Parathyroid adenoma (tissue), 2 donors: Measurements from ENCODE around the gene COQ4.

Experiments used
- H2AFZ ChIP-seq: fragments of 300-600 bp; sonication (generic); one replicate; pipeline ENCODE4 v1.7.0; 2017; ENCODE audit warnings: antibody characterized with exemption, mild to moderate bottlenecking
- H3K27ac ChIP-seq: fragments of 300-600 bp; sonication (generic); one replicate; pipeline ENCODE4 v1.7.0; 2017
- H3K27me3 ChIP-seq: fragments of 300-600 bp; sonication (generic); one replicate; pipeline ENCODE4 v1.7.0; 2017; ENCODE audit warnings: low read length; ENCODE audit not compliant: control insufficient read depth, insufficient read depth
- H3K36me3 ChIP-seq: fragments of 300-600 bp; sonication (generic); one replicate; pipeline ENCODE4 v1.7.0; 2017; ENCODE audit warnings: low read length; ENCODE audit not compliant: control insufficient read depth, insufficient read depth
- H3K4me1 ChIP-seq: fragments of 300-600 bp; sonication (generic); one replicate; pipeline ENCODE4 v1.7.0; 2017; ENCODE audit warnings: control low read depth
- H3K4me2 ChIP-seq: fragments of 300-600 bp; sonication (generic); one replicate; pipeline ENCODE4 v1.7.0; 2017; ENCODE audit warnings: low read length
- H3K4me3 ChIP-seq: fragments of 300-600 bp; sonication (generic); one replicate; pipeline ENCODE4 v1.7.0; 2017; ENCODE audit warnings: low read depth, low read length
- H3K79me2 ChIP-seq: fragments of 300-600 bp; sonication (generic); one replicate; pipeline ENCODE4 v1.7.0; 2017; ENCODE audit warnings: control low read depth
- H3K9ac ChIP-seq: fragments of 300-600 bp; sonication (generic); one replicate; pipeline ENCODE4 v1.7.0; 2017; ENCODE audit warnings: mild to moderate bottlenecking
- H3K9me3 ChIP-seq: fragments of 300-600 bp; sonication (generic); one replicate; pipeline ENCODE4 v1.7.0; 2017; ENCODE audit warnings: low read length; ENCODE audit not compliant: control insufficient read depth
- CTCF ChIP-seq: fragments of 300-600 bp; sonication (generic); IDR thresholded peaks from one replicate; pipeline ENCODE4 v1.7.0; 2017; ENCODE audit warnings: antibody characterized with exemption, mild to moderate bottlenecking
- donor health status: primary hyperparathyroidism.

The COQ4 gene

GRCh38 chr9:128285033-128285784 is 37.4 kb upstream of the COQ4 start:
- no peak for TF ChIP-seq CTCF
- H2AFZ ChIP-seq = no peak overlapping the region
- H3K27ac ChIP-seq = no peak overlapping the region
- no peaks in the 10 kb centered on the region for H3K79me2 ChIP-seq
- no peak overlapping the region for H3K4me3 ChIP-seq
- H3K9ac ChIP-seq = no peak overlapping the region
- H3K27me3 ChIP-seq = no peaks in the 10 kb centered on the region
- peaks cover 4% of the 10 kb centered on the region for H3K4me1 ChIP-seq
- H3K9me3 ChIP-seq = no peaks in the 10 kb centered on the region
- H3K36me3 ChIP-seq = no peaks in the 10 kb centered on the region
- no peak overlapping the region for H3K4me2 ChIP-seq

- TF ChIP-seq CTCF = no peak
- Histone ChIP-seq H3K79me2 (no peaks in the 10 kb centered on the region), H3K4me2 (no peak overlapping the region), H3K4me3 (no peak overlapping the region), H3K9ac (no peak overlapping the region), H3K4me1 (peaks cover under 1% of the 10 kb centered on the region), H3K27me3 (no peaks in the 10 kb centered on the region), H3K27ac (no peak overlapping the region), H3K9me3 (no peaks in the 10 kb centered on the region), H2AFZ (no peak overlapping the region), H3K36me3 (no peaks in the 10 kb centered on the region)
Observed at GRCh38 chr9:128286440-128286839, 36.2 kb upstream of the COQ4 start.

- Histone ChIP-seq H3K9ac (no peak overlapping the region), H3K4me2 (no peak overlapping the region), H3K4me3 (no peak overlapping the region), H3K36me3 (no peaks in the 10 kb centered on the region), H2AFZ (no peak overlapping the region), H3K9me3 (no peaks in the 10 kb centered on the region), H3K27me3 (no peaks in the 10 kb centered on the region), H3K27ac (no peak overlapping the region), H3K79me2 (no peaks in the 10 kb centered on the region), H3K4me1 (no peaks in the 10 kb centered on the region)
- no peak for TF ChIP-seq CTCF
Observed at GRCh38 chr9:128288273-128289004, 34.2 kb upstream of the COQ4 start.

GRCh38 chr9:128292009-128292408 is 30.6 kb upstream of the COQ4 start:
- H3K9me3 ChIP-seq = no peaks in the 10 kb centered on the region

More at GRCh38 chr9:128292009-128292408, 30.6 kb upstream of the COQ4 start:
- Histone ChIP-seq H3K27me3 (no peaks in the 10 kb centered on the region), H3K27ac (no peak overlapping the region), H3K9ac (no peak overlapping the region), H3K4me2 (no peak overlapping the region), H3K36me3 (no peaks in the 10 kb centered on the region), H3K4me1 (no peaks in the 10 kb centered on the region), H3K79me2 (no peaks in the 10 kb centered on the region), H3K4me3 (no peak overlapping the region), H2AFZ (no peak overlapping the region)
- TF ChIP-seq CTCF = no peak
